Jurkat, Clone E6-1 (cell line): ENCODE measurements around the gene CEP104.
"Not testable (repeated sequence)": the region's sequence is repeated elsewhere in the genome, so short reads cannot be mapped to it uniquely, and the experiment has no call there.

Experiments used
- DNase-seq: peaks from one replicate; pipeline ENCODE4 v3.0.0-alpha.2; 2011; ENCODE audit warnings: low read depth, low spot score
- H3K4me3 ChIP-seq: 2 replicates; pipeline ENCODE4 v1.5.1; 2011; ENCODE audit warnings: mild to moderate bottlenecking, low read length, control low read depth, moderate library complexity

CEP104 gene

GRCh38 chr1:3814065-3814464 is 42.9 kb downstream of the CEP104 start:
- DNase-seq, result no peak
- H3K4me3 ChIP-seq, result no peak overlapping the region

GRCh38 chr1:3811595-3811911 is 45.5 kb downstream of the CEP104 start:
- DNase-seq, result no peak
- H3K4me3 ChIP-seq, result no peak overlapping the region

GRCh38 chr1:3810149-3810761 is 46.8 kb downstream of the CEP104 start:
- not testable (repeated sequence) for H3K4me3 ChIP-seq

GRCh38 chr1:3809680-3810079 is 47.3 kb downstream of the CEP104 start:
- H3K4me3 ChIP-seq, result no peak overlapping the region
- no peak for DNase-seq

More at GRCh38 chr1:3810149-3810761, 46.8 kb downstream of the CEP104 start:
- not testable (repeated sequence) for DNase-seq

GRCh38 chr1:3807769-3808168 is 49.2 kb downstream of the CEP104 start:
- H3K4me3 ChIP-seq, result no peak overlapping the region
- DNase-seq, result no peak

GRCh38 chr1:3805038-3805437 is 52.0 kb downstream of the CEP104 start:
- no peak for DNase-seq
- no peak overlapping the region for H3K4me3 ChIP-seq

GRCh38 chr1:3804627-3804944 is 52.4 kb downstream of the CEP104 start:
- not testable (repeated sequence) for H3K4me3 ChIP-seq, DNase-seq

- no peak overlapping the region for H3K4me3 ChIP-seq
- no peak for DNase-seq
These were observed 52.9 kb downstream of the CEP104 start for GRCh38 chr1:3803905-3804626.

- H3K4me3 ChIP-seq, DNase-seq: not testable (repeated sequence)
These were observed 56.2 kb downstream of the CEP104 start for GRCh38 chr1:3800795-3801194.

- DNase-seq, result no peak
- no peak overlapping the region for H3K4me3 ChIP-seq
These were observed 56.9 kb downstream of the CEP104 start for GRCh38 chr1:3799976-3800685.

- peak within 1 kb of the TSS; percentile 70 for H3K4me3 ChIP-seq
- DNase-seq, result peak; percentile 85
These were observed 60.6 kb downstream of the CEP104 start, which contains the start of gene LRRC47 for GRCh38 chr1:3796215-3797061. Gene LRRC47, minus strand, starts transcription at chr1:3796498. Its CDS starts 22 bp downstream, at chr1:3796476.

GRCh38 chr1:3795453-3796214 is 61.4 kb downstream of the CEP104 start:
- no peak for DNase-seq
- H3K4me3 ChIP-seq, result peak overlapping the region; percentile 70

- H3K4me3 ChIP-seq, result no peak overlapping the region
- DNase-seq, result no peak
These were observed 66.1 kb downstream of the CEP104 start for GRCh38 chr1:3790952-3791351.

- DNase-seq, result no peak
- no peak overlapping the region for H3K4me3 ChIP-seq
These were observed 66.5 kb downstream of the CEP104 start for GRCh38 chr1:3790500-3790923.

GRCh38 chr1:3789421-3790300 is 67.3 kb downstream of the CEP104 start:
- H3K4me3 ChIP-seq, result no peak overlapping the region
- no peak for DNase-seq

GRCh38 chr1:3788756-3789420 is 68.1 kb downstream of the CEP104 start:
- no peak for DNase-seq
- no peak overlapping the region for H3K4me3 ChIP-seq
